ENCODE data around the gene C10orf90.
"Not testable (repeated sequence)": the region's sequence is repeated elsewhere in the genome, so short reads cannot be mapped to it uniquely, and the experiment has no call there.

C10orf90 gene

GRCh38 chr10:126387041-126387921, 283.2 kb downstream of the C10orf90 start:
- peaks cover 32% of the 10 kb centered on the region for H3K27me3 Mint-ChIP-seq (ENCODE audit: low read depth)
- peak overlapping the region; percentile 89 to 97 (median 90) for H3K4me3 Mint-ChIP-seq
- H3K27ac Mint-ChIP-seq, result peak overlapping the region; percentile 14 to 81 (median 52)
- TF ChIP-seq CTCF (IDR thresholded peaks at IDR 0.05; ENCODE audit: unreplicated experiment in 3 of 3), result peak; percentile 81 to 94 (median 86)
- H3K9me3 Mint-ChIP-seq, result peaks cover 12% of the 10 kb centered on the region
- peaks cover 48% of the 10 kb centered on the region for H3K4me1 Mint-ChIP-seq
- peaks cover 8% of the 10 kb centered on the region for H3K36me3 Mint-ChIP-seq (ENCODE audit: low read depth)

- no peak for TF ChIP-seq CTCF (IDR thresholded peaks at IDR 0.05; ENCODE audit: unreplicated experiment in 3 of 3)
- H3K36me3 Mint-ChIP-seq (ENCODE audit: low read depth), result peaks cover 8% of the 10 kb centered on the region
- no peak overlapping the region for H3K27ac Mint-ChIP-seq
- peaks cover 16% of the 10 kb centered on the region for H3K27me3 Mint-ChIP-seq (ENCODE audit: low read depth)
- H3K4me1 Mint-ChIP-seq, result peaks cover 50% of the 10 kb centered on the region
- H3K4me3 Mint-ChIP-seq, result peak overlapping the region in 1 of 3 experiments; percentile 20
- H3K9me3 Mint-ChIP-seq, result peaks cover 12% of the 10 kb centered on the region
Observed at GRCh38 chr10:126384269-126384873, 286.1 kb downstream of the C10orf90 start.

- TF ChIP-seq CTCF (IDR thresholded peaks at IDR 0.05; ENCODE audit: unreplicated experiment in 3 of 3), result no peak
- H3K9me3 Mint-ChIP-seq, result peaks cover 24% of the 10 kb centered on the region
- H3K4me3 Mint-ChIP-seq, result peak overlapping the region in 1 of 3 experiments; percentile 38
- no peaks in the 10 kb centered on the region for H3K27me3 Mint-ChIP-seq (ENCODE audit: low read depth)
- H3K36me3 Mint-ChIP-seq (ENCODE audit: low read depth), result peaks cover 13% of the 10 kb centered on the region
- H3K4me1 Mint-ChIP-seq, result peaks cover 32% of the 10 kb centered on the region
- H3K27ac Mint-ChIP-seq, result peak overlapping the region; percentile 51 to 63 (median 59)
Observed at GRCh38 chr10:126380352-126381076, 290.0 kb downstream of the C10orf90 start.

- Mint-ChIP-seq H3K4me1 (peaks cover 27% of the 10 kb centered on the region), H3K36me3 (ENCODE audit: low read depth) (peaks cover 22% of the 10 kb centered on the region), H3K27ac (peak overlapping the region in 1 of 3 experiments; percentile 49), H3K9me3 (peaks cover 32% of the 10 kb centered on the region)
- H3K4me3 Mint-ChIP-seq; H3K27me3 Mint-ChIP-seq (ENCODE audit: low read depth): not testable (repeated sequence)
Observed at GRCh38 chr10:126379166-126379565, 291.3 kb downstream of the C10orf90 start.

- Mint-ChIP-seq H3K4me1 (peaks cover 39% of the 10 kb centered on the region), H3K27me3 (ENCODE audit: low read depth) (no peaks in the 10 kb centered on the region)
Observed at GRCh38 chr10:126376956-126377355, 293.5 kb downstream of the C10orf90 start.

More at GRCh38 chr10:126376956-126377355, 293.5 kb downstream of the C10orf90 start:
- Mint-ChIP-seq H3K9me3 (peaks cover 25% of the 10 kb centered on the region), H3K4me3 (no peak overlapping the region), H3K36me3 (ENCODE audit: low read depth) (peaks cover 20% of the 10 kb centered on the region), H3K27ac (no peak overlapping the region)
- TF ChIP-seq CTCF (IDR thresholded peaks at IDR 0.05; ENCODE audit: unreplicated experiment in 3 of 3), result no peak

Measured in nephron (organoid).